ENCODE measurements around the gene ZNF174.

The ZNF174 gene

DNA sequence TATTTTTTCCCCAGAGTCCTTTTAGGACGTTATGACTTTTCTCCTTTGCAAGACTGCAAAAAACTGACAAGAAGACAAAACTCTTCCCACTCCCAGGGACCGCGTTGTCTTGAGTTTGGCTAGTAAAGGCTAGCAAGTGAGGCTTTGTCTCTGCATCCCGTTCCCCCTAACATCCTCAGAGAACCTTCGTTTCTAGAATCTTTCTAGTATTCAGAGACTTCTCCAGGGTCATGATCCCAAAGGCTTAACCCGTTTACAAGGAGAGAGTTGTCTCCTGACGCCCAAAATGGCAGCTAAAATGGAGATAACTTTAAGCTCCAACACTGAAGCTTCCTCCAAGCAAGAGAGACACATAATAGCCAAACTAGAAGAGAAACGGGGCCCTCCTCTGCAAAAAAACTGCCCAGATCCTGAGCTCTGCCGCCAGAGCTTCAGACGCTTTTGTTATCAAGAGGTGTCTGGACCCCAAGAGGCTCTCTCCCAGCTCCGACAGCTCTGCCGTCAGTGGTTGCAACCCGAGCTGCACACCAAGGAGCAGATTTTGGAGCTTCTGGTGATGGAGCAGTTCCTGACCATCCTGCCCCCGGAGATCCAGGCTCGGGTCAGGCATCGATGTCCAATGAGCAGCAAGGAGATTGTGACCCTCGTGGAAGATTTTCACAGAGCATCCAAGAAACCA, 843 bp downstream of the ZNF174 start:
- H3K4me3 ChIP-seq (ENCODE audit: low read depth, low read length): peak overlapping the region; percentile 78
- TF ChIP-seq, protein P1, sequence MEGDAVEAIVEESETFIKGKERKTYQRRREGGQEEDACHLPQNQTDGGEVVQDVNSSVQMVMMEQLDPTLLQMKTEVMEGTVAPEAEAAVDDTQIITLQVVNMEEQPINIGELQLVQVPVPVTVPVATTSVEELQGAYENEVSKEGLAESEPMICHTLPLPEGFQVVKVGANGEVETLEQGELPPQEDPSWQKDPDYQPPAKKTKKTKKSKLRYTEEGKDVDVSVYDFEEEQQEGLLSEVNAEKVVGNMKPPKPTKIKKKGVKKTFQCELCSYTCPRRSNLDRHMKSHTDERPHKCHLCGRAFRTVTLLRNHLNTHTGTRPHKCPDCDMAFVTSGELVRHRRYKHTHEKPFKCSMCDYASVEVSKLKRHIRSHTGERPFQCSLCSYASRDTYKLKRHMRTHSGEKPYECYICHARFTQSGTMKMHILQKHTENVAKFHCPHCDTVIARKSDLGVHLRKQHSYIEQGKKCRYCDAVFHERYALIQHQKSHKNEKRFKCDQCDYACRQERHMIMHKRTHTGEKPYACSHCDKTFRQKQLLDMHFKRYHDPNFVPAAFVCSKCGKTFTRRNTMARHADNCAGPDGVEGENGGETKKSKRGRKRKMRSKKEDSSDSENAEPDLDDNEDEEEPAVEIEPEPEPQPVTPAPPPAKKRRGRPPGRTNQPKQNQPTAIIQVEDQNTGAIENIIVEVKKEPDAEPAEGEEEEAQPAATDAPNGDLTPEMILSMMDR (IDR thresholded peaks at IDR 0.05; ENCODE audit: low read depth, low read length): no peak

DNA sequence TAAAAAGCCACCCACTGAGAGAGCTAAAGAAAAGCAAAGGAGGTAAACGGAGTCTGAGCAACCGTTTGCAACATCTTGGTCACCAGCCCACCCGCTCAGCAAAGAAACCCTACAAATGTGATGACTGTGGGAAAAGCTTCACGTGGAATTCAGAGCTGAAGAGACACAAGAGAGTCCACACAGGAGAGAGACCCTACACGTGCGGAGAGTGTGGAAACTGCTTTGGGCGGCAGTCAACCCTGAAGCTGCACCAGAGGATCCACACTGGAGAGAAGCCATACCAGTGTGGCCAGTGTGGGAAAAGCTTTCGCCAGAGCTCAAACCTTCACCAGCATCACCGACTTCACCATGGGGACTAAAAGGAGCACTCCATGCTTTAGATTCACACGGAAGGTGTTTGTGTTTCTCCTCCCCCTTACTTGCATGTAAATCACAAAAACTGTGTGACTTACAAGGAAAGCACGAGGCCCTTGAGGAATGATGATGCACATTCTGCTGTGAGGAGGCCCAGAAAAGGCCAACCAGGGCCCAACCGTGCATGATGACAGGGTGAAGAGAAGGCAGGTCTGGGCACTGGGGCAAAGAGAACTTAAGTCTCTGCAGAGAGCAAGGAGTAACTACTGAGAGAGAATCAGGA, 7.7 kb downstream of the ZNF174 start:
- TF ChIP-seq, protein P1 (IDR thresholded peaks at IDR 0.05; ENCODE audit: low read depth, low read length): no peak
- H3K4me3 ChIP-seq (ENCODE audit: low read depth, low read length): no peak overlapping the region

DNA sequence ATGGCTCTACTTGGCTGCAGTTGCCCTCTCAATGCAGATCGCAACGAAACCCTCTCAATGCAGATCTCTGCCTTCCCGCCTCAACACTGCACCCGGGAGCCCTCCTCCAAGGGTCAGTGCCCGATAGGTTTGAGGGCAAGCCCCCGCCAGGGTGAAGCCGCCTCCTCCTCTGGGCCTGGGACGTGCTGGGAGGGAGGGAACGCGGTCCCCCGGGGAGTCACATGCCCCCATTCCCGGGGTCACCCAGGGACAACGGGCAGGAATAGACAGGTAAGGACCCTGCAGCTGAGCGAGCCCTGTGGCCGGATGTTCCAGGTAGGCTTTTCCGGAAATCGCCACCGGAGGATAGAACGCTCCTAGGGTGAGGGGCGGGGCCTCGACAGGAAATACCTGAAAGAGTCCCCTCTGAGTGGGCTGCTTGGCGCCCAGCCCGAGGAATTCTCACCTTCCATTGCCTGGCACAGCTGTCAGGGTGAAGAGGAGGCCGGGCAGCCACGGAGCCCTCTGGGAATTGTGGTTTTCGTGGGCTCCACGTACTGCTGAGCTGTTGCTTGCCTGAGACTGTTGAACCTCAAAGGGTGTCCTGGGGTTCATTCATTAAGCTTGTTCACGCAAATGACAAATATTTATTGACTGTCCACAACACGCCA, 12.8 kb downstream of the ZNF174 start:
- TF ChIP-seq, protein P1 (IDR thresholded peaks at IDR 0.05; ENCODE audit: low read depth, low read length): no peak

DNA sequence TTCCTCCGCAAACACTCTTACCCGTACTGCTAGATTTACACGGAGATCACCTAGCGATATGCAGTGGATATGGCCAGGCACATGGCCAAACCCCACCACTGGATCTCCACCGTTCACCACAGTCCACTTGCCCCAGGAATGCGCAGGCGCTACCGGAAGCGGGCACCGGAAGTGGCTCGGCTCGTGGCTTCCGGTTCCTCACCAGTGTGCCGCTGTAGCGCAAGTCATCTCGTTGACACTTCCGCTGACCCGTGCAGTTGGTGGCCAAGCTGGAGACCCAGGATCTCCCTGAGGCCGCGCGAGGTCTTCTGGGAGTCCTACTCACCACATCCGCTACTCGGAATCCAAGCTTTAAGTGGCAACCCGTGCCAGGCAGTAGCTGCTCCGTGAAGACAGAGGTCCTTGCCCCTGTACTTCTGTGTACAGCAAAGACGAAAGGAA, 30.8 kb downstream of the ZNF174 start:
- H3K4me3 ChIP-seq (ENCODE audit: low read depth, low read length): no peak overlapping the region
- TF ChIP-seq, protein P1 (IDR thresholded peaks at IDR 0.05; ENCODE audit: low read depth, low read length): no peak

More for the DNA sequence above, 12.8 kb downstream of the ZNF174 start:
- no peak overlapping the region for H3K4me3 ChIP-seq (ENCODE audit: low read depth, low read length)

DNA sequence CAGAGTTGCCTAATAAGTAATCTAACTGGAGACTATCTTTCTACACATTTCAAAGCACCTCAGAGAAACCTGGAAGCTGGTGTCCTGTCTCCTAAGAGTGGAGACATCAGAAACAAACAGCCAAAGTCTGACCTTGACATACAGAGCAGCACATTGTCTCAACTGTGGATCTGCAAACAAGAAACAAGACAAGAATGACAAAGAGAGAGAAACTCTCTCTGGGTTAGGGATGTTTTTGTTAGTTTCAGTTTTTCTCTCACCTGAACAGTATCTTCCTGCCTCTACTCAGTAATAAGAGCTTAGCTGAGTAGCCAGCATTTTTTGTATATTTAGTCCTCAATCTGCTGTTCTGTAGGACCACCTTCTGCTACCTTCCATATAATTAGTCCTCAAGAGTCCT, 33.4 kb downstream of the ZNF174 start:
- TF ChIP-seq, protein P1 (IDR thresholded peaks at IDR 0.05; ENCODE audit: low read depth, low read length): no peak
- H3K4me3 ChIP-seq (ENCODE audit: low read depth, low read length): no peak overlapping the region

DNA sequence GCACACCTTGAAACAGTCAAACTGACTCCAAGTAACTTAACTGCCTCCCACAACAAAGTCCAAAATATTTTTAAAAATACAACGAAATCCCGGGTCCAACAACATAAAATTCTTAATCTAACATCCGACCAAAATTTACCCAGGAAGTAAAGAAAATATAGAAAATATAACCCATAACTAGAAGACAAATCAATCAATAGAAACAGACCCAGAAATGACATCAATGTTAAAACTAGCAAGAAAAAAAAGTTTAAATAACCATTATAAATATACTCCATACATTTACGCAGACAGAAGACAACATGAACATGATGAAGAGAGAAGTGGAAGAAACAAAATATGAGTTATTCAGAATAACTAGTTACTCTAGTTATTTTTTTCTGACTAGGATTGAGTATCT, 38.6 kb downstream of the ZNF174 start:
- TF ChIP-seq, protein P1 (IDR thresholded peaks at IDR 0.05; ENCODE audit: low read depth, low read length): no peak
- no peak overlapping the region for H3K4me3 ChIP-seq (ENCODE audit: low read depth, low read length)

All from WI38 (cell line).